Common myeloid progenitor, CD34-positive (primary cell): ENCODE data around the gene OXCT1.

Experiments
- CTCF ChIA-PET: fragments of 350-600 bp; sonication (Branson Sonifier 250); formaldehyde crosslinking; loops from one replicate; lab custom pipeline; 2021; ENCODE audit warnings: antibody characterized with exemption; lab: Charles Lee
- POLR2A ChIA-PET: fragments of 350-600 bp; sonication (Branson Sonifier 250); formaldehyde crosslinking; loops from one replicate; lab custom pipeline; 2021; ENCODE audit warnings: antibody characterized with exemption; lab: Charles Lee
- DNase-seq, 3 donors: peaks; one replicate each; pipeline versions ENCODE4 v3.0.0 to v3.0.0-alpha.2; 2013
- H3K27ac ChIP-seq, 2 experiments: 1 replicate in 1 of 2; 2 replicates in 1 of 2; pipeline ENCODE4 v1.7.0; 2013; ENCODE audit warnings: inconsistent platforms in 2 of 2, low read length in 2 of 2, mild to moderate bottlenecking in 2 of 2, low read depth in 1 of 2, moderate library complexity in 1 of 2; ENCODE audit not compliant: severe bottlenecking in 2 of 2, insufficient read depth in 1 of 2, poor library complexity in 1 of 2
- H3K27me3 ChIP-seq, 5 experiments: replicated peaks in 2 of 5; 1 replicate in 3 of 5; 2 replicates in 2 of 5; pipeline versions ENCODE4 v1.6.1 to v1.7.0; 2013; ENCODE audit warnings: low read length in 4 of 5, mild to moderate bottlenecking in 2 of 5, moderate library complexity in 2 of 5, inconsistent platforms in 1 of 5; ENCODE audit not compliant: insufficient read depth in 5 of 5, control insufficient read depth in 4 of 5
- H3K36me3 ChIP-seq, 4 experiments: 1 replicate in 2 of 4; 2 replicates in 2 of 4; pipeline versions ENCODE4 v1.6.1 to v1.7.0; 2013; ENCODE audit warnings: low read length in 3 of 4, control low read depth in 1 of 4, mild to moderate bottlenecking in 1 of 4; ENCODE audit not compliant: control insufficient read depth in 4 of 4, insufficient read depth in 4 of 4
- H3K4me1 ChIP-seq, 4 experiments: 1 replicate in 3 of 4; 2 replicates in 1 of 4; pipeline versions ENCODE4 v1.6.1 to v1.7.1; 2013; ENCODE audit warnings: low read length in 3 of 4, mild to moderate bottlenecking in 3 of 4, control low read depth in 1 of 4, inconsistent platforms in 1 of 4, moderate library complexity in 1 of 4; ENCODE audit not compliant: control insufficient read depth in 4 of 4, insufficient read depth in 4 of 4; ENCODE audit errors: control extremely low read depth in 1 of 4
- H3K4me3 ChIP-seq, 7 experiments: 1 replicate in 4 of 7; 2 replicates in 3 of 7; pipeline versions ENCODE4 v1.5.1 to v1.7.0; 2013; ENCODE audit warnings: mild to moderate bottlenecking in 7 of 7, low read length in 6 of 7, moderate library complexity in 6 of 7, inconsistent platforms in 2 of 7, low read depth in 2 of 7, control low read depth in 1 of 7; ENCODE audit not compliant: insufficient read depth in 4 of 7, control insufficient read depth in 1 of 7; ENCODE audit errors: extremely low read depth in 1 of 7
- H3K9me3 ChIP-seq, 5 experiments: 1 replicate in 4 of 5; 2 replicates in 1 of 5; pipeline versions ENCODE4 v1.6.1 to v1.7.1; 2013; ENCODE audit warnings: low read length in 4 of 5, mild to moderate bottlenecking in 2 of 5, inconsistent platforms in 1 of 5, low read depth in 1 of 5, moderate library complexity in 1 of 5; ENCODE audit not compliant: control insufficient read depth in 4 of 5, insufficient read depth in 2 of 5; ENCODE audit errors: control extremely low read depth in 1 of 5
- WGBS: methylation state at CpG from one replicate; pipeline ENCODE4 v1.1.5; 2013; ENCODE audit not compliant: insufficient coverage; 5-methylcytosine and 5-hydroxymethylcytosine counted together

OXCT1 gene

DNA sequence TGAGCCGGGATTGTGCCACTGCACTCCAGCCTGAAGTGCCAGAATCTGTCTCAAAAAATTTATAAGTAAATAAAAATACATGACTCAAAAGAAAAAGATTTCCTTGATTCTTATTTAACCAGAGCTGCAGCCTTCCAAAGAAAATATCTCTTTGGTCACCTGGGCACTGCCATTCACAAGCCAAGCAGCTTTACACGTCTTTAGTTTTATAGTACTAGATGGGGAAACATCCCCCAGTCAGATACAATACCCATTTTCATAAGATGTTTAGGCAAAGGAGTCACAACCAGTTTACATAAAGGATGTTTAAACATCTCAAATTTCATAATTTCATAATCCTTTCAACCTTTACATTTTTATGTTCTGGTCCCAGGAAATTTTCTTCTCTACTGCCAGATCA lies 13.7 kb upstream of the OXCT1 start:
- no peaks in the 10 kb centered on the region for H3K4me1 ChIP-seq
- POLR2A ChIA-PET: no interaction called here
- CTCF ChIA-PET: no interaction called here
- no peak for DNase-seq
- no peaks in the 10 kb centered on the region for H3K36me3 ChIP-seq
- WGBS: 100% methylated on average over 1 of the region's 2 CpGs
- no peak overlapping the region for H3K4me3 ChIP-seq
- peaks cover 0 to 10% (median 0%) of the 10 kb centered on the region in 5 experiments for H3K27me3 ChIP-seq
- H3K27ac ChIP-seq: no peak overlapping the region
- H3K9me3 ChIP-seq: no peaks in the 10 kb centered on the region

- Histone ChIP-seq H3K4me3 (no peak overlapping the region), H3K9me3 (no peaks in the 10 kb centered on the region), H3K27me3 (peaks cover 0 to 10% (median 0%) of the 10 kb centered on the region in 5 experiments), H3K4me1 (no peaks in the 10 kb centered on the region), H3K36me3 (no peaks in the 10 kb centered on the region), H3K27ac (no peak overlapping the region)
- WGBS: 88% methylated on average over 1 of the region's 3 CpGs
- POLR2A ChIA-PET: no interaction called here
- CTCF ChIA-PET: no interaction called here
- DNase-seq: no peak
Measured at GRCh38 chr5:41883243-41883642, 13.0 kb upstream of the OXCT1 start.

DNA sequence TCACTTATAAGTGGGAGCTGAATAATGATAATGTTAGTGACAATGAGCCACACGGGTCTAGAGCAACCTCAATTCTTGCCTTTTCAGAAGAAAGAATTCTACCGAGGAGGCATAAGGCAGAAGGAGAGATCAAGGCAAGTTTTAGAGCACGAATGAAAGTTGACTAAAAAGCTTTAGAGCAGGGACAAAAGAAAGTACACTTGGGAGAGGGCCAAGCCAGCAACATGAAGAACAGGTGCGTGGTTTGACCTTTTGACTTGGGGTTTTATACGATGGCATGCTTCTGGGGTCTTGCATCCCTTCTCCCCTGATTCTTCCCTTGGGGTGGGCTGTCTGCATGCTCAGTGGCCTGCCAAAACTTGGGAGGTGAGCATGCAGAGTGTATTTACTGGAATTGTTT lies 12.5 kb upstream of the OXCT1 start:
- Histone ChIP-seq H3K36me3 (no peaks in the 10 kb centered on the region), H3K27me3 (peaks cover 0 to 5% (median 0%) of the 10 kb centered on the region in 5 experiments), H3K27ac (no peak overlapping the region), H3K9me3 (no peaks in the 10 kb centered on the region), H3K4me1 (no peaks in the 10 kb centered on the region), H3K4me3 (no peak overlapping the region)
- POLR2A ChIA-PET: no interaction called here
- CTCF ChIA-PET: no interaction called here
- DNase-seq: no peak
- WGBS: 91% methylated on average over 5 of the region's 5 CpGs

DNA sequence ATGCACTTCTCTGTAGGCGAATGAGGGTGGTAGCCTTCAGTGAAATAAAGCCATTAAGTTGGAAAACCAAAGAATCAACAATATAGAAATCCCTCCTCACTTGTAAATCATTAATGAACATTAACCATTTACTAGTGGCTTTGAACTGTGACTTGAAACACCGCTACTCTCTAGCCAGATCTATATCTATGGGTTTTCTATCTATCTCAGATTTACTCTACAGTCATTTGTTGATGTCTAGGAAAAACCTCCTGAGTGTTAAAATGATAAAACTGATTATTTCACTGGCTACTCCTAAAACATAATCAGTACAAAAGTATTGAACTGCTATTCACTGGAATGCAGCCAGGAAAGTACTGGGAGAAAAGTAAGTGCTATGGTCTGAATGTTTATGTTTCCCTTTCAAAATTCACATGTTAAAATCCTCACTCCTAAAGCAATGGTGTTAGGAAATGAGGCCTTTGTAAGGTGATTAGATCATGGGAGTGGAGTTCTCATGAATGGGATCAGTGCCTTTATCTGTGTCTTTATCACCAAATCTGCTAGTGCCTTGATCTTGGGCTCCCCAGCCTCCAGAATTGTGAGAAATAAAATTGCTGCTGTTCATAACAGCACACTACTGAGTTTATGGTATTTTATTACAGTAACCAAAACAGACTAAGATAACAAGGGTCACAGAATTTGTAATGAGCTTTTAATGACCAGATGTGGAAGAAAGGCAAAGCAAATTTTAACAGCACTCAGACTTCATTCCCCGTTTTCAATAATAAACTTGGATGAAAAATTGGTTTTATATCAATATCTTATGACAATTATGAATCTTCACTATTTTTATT lies 8.6 kb upstream of the OXCT1 start:
- Histone ChIP-seq H3K36me3 (no peaks in the 10 kb centered on the region), H3K9me3 (no peaks in the 10 kb centered on the region), H3K4me3 (no peak overlapping the region), H3K4me1 (no peaks in the 10 kb centered on the region), H3K27me3 (peaks cover 0 to 4% (median 0%) of the 10 kb centered on the region in 5 experiments), H3K27ac (no peak overlapping the region)
- DNase-seq: no peak
- ChIA-PET POLR2A (no interaction called here), CTCF (interaction anchor here (0.6 kb wide), 1 partner anchor 16 kb away, joined by 3 read pairs; no protein-coding TSS in a partner anchor)
- 86% methylated on average over 1 of the region's 3 CpGs for WGBS

DNA sequence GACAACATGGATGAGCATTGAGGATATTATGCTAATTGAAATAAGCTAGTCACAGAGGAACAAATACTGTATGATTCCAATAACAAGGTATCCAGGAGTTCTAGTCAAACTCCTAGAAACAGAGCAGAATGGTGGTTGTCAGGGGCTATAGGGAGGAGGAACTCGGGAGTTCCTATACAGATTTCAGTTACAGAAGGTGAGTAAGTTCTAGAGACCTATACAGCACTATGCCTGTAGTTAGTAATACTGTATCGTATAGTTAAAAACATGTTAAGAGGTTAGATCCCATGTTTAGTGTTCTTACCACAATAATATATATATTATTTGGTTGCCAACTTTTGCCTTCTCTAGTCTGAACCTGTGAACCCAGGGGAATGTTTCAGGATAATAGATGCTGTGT lies 7.9 kb upstream of the OXCT1 start:
- Histone ChIP-seq H3K4me1 (no peaks in the 10 kb centered on the region), H3K4me3 (no peak overlapping the region), H3K9me3 (no peaks in the 10 kb centered on the region), H3K27ac (no peak overlapping the region), H3K36me3 (no peaks in the 10 kb centered on the region), H3K27me3 (peaks cover 0 to 4% (median 0%) of the 10 kb centered on the region in 5 experiments)
- ChIA-PET CTCF (no interaction called here), POLR2A (no interaction called here)
- no peak for DNase-seq
- WGBS: no CpG with 5 or more reads among the region's 2 CpGs

GRCh38 chr5:41877408-41877807 lies 7.2 kb upstream of the OXCT1 start:
- H3K4me3 ChIP-seq: no peak overlapping the region
- no peak overlapping the region for H3K27ac ChIP-seq
- CTCF ChIA-PET: interaction anchor here (0.8 kb wide), 1 partner anchor 15 kb away, joined by 4 read pairs; no protein-coding TSS in a partner anchor
- WGBS: 100% methylated on average over 1 of the region's 1 CpG
- no peak for DNase-seq
- POLR2A ChIA-PET: no interaction called here
- no peaks in the 10 kb centered on the region for H3K9me3 ChIP-seq
- H3K27me3 ChIP-seq: no peaks in the 10 kb centered on the region
- no peaks in the 10 kb centered on the region for H3K36me3 ChIP-seq
- no peaks in the 10 kb centered on the region for H3K4me1 ChIP-seq

DNA sequence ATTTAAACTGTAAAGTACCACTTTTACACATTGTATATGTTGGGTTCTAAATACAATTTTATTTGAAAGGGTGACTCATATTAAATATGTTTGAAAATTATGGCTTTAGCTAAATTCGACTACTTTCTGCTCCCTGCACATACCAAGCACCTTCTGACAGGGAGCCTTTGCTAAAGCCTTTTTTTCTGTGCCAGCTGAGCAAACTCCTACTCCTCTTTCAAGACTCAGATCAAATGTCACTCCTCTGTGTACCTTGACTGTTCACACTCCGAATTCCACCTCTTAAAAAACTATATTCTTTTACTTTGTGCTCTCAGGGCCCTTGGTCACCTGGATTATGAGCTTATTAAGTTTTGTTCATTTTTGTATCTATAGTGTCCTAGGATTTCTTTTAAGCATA lies 6.5 kb upstream of the OXCT1 start:
- H3K4me3 ChIP-seq: no peak overlapping the region
- H3K27ac ChIP-seq: no peak overlapping the region
- DNase-seq: no peak
- CTCF ChIA-PET: interaction anchor here (0.8 to 1.6 kb wide), 3 partner anchors 14 to 48 kb away, joined by 3 to 4 read pairs (median 4); partner anchors contain the start of gene FBXO4
- WGBS: 100% methylated on average over 1 of the region's 2 CpGs
- no peaks in the 10 kb centered on the region for H3K9me3 ChIP-seq
- H3K27me3 ChIP-seq: no peaks in the 10 kb centered on the region
- H3K36me3 ChIP-seq: no peaks in the 10 kb centered on the region
- POLR2A ChIA-PET: no interaction called here
- no peaks in the 10 kb centered on the region for H3K4me1 ChIP-seq
